ENCODE results near the gene GFY. TPM values are rescaled to one million over a fixed set of nuclear protein-coding genes. Genes with fewer than 3 reads are reported as not detected.
A peak's percentile ranks its signal among the peaks of the same experiment; 100 is the strongest.
"Not testable (repeated sequence)": the region's sequence is repeated elsewhere in the genome, so short reads cannot be mapped to it uniquely, and the experiment has no call there.

GFY gene
- total RNA-seq, 1 donor from 2014 or later: not detected

- no peak for ATAC-seq
Measured at GRCh38 chr19:49447485-49448431, 22.6 kb downstream of the GFY start.

- ATAC-seq: no peak
Measured at GRCh38 chr19:49448432-49448786, 23.2 kb downstream of the GFY start.

- no peak for ATAC-seq
Measured at GRCh38 chr19:49450405-49450804, 25.2 kb downstream of the GFY start.

GRCh38 chr19:49451430-49452181 lies 26.4 kb downstream of the GFY start, which contains the start of gene PIH1D1:
PIH1D1 (minus strand) TSS chr19:49451814; CDS start chr19:49451574, 240 bp downstream.
- peak; percentile 83 for ATAC-seq

DNA sequence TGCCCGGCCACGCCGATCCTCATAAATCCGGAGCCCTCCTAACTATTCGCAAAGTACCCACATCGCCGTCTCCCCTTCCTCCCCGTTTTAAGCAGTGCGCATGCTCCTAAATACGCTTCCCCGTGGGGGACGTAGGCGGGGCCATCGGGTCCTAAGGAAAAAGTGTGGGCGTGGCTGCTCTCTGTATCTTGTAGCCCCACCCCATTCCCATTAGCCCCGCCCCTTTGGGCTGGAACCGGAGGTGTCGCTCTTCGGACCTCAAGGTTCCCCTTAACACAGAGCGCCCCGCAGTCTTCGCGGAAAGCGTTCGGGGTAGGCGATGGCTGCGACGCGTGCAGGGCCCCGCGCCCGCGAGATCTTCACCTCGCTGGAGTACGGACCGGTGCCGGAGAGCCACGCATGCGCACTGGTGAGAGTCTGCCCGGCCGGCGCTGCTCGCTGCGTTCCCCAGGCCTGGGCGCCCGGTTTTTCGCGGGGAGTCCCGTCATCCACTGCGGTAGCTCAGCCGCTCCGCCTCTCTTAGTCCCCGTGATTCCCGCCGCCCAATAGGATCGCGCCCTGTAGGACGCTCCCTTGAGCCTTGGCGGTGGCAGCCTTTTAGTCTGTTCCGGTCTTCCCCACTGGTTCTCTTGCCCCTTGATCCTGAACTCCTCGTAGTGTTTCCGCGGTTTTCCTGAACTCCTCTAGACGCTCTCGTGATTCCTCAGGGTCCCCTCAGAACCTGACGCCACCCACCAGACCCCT lies 28.0 kb downstream of the GFY start, which contains the start of gene ALDH16A1:
ALDH16A1 (plus strand) TSS at position 213 of the 744 bp plus-strand sequence; CDS start at position 320, 107 bp downstream.
- peak; percentile 92 for ATAC-seq

GRCh38 chr19:49453757-49454240 lies 28.6 kb downstream of the GFY start:
- no peak for ATAC-seq

- ATAC-seq: no peak
Measured at GRCh38 chr19:49455773-49456172, 30.6 kb downstream of the GFY start.

- ATAC-seq: no peak
Measured at GRCh38 chr19:49456326-49456725, 31.1 kb downstream of the GFY start.

DNA sequence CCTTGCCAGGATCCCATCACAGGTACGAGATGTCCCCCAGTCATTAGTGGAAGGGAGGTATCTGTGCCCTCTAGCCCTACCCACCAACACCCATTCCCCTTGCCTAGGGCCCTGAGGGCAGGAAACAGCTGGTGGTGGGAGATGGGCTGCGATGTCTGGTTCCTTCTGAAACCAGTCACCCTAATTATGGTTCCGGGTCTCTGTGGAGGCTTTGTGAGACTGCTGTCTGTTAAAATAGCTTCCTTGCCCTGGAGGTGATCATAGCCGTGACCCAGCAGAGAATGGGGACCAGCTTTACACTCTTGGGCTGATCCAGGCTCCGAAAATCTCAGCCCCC lies 33.3 kb downstream of the GFY start:
- no peak for ATAC-seq

DNA sequence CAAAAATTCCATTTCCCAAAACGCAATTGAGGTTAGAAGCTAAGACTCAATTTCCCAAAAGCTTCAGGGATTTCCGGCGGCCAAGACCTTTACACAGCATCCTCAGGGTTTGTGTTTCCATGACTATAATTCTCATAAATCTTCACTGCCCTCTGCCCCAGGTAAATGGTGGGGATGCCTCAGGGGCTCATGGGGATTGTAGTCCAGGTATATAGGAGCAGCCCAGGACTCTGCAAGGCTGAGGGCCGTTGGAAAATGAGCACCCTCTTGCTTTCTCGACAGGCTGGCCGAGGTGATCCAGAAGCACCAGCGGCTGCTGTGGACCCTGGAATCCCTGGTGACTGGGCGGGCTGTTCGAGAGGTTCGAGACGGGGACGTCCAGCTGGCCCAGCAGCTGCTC lies 34.2 kb downstream of the GFY start:
- ATAC-seq: no peak

DNA sequence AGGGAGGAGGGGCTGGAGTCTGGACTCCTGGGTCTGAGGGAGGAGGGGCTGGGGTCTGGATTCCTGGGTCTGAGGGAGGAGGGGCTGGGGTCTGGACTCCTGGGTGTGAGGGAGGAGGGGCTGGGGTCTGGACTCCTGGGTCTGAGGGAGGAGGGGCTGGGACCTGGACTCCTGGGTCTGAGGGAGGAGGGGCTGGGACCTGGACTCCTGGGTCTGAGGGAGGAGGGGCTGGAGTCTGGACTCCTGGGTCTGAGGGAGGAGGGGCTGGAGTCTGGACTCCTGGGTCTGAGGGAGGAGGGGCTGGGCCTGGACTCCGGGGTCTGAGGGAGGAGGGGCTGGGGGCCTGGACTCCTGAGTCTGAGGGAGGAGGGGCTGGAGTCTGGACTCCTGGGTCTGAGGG lies 35.9 kb downstream of the GFY start:
- ATAC-seq: not testable (repeated sequence)

GRCh38 chr19:49461656-49462055 lies 36.5 kb downstream of the GFY start:
- ATAC-seq: no peak

DNA sequence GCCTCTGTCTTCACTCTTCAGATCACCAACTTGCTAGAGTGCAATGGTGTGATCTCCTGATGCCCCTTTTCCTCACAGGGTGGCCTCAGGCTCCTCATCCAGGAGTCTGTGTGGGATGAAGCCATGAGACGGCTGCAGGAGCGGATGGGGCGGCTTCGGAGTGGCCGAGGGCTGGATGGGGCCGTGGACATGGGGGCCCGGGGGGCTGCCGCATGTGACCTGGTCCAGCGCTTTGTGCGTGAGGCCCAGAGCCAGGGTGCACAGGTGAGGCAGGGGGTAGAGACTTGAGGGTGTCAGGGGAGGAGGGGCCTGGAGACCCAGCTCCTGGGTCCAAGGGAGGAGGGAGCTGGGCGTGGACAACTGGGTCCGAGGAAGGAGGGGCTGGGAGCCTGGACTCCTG lies 37.3 kb downstream of the GFY start:
- ATAC-seq: no peak

DNA sequence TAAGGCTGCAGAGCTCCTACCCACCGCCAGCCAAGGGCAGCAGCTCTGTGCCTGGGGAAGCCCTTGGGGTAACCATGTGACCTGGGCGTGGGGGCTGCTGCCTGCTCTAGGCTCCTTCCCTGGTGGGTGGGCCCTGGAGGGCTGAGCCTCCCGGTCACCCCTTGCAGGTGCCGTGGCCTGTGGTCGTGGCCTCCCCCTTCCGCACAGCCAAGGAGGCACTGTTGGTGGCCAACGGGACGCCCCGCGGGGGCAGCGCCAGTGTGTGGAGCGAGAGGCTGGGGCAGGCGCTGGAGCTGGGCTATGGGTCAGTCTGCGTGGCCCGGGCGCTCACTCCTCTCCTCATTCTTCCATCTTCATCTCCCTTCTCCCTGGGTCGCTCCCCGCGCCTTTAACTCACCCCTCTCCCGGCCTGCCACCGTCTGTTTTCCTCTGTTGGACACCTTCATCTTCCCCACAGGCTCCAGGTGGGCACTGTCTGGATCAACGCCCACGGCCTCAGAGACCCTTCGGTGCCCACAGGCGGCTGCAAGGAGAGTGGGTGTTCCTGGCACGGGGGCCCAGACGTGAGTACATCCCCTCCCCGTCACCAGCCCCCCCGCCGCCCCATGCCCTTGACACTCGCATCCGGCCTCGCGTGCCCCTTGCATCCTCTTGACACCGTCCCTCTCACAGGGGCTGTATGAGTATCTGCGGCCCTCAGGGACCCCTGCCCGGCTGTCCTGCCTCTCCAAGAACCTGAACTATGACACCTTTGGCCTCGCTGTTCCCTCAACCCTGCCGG lies 39.0 kb downstream of the GFY start:
- no peak for ATAC-seq

GRCh38 chr19:49465371-49465770 lies 40.2 kb downstream of the GFY start:
- no peak for ATAC-seq

DNA sequence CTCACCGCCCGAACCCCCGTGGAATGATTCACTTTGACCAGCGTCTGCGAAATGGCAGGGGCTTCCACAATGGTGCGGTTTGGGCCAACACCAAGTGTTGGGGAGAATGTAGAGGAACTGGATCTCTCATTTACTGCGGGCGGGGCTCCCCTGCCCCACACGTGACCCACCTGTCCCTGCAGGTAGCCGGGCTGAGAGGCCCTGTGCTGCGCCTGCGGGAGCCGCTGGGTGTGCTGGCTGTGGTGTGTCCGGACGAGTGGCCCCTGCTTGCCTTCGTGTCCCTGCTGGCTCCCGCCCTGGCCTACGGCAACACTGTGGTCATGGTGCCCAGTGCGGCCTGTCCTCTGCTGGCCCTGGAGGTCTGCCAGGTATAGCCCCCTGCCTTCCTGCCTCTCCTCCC lies 43.0 kb downstream of the GFY start:
- peak; percentile 88 for ATAC-seq

DNA sequence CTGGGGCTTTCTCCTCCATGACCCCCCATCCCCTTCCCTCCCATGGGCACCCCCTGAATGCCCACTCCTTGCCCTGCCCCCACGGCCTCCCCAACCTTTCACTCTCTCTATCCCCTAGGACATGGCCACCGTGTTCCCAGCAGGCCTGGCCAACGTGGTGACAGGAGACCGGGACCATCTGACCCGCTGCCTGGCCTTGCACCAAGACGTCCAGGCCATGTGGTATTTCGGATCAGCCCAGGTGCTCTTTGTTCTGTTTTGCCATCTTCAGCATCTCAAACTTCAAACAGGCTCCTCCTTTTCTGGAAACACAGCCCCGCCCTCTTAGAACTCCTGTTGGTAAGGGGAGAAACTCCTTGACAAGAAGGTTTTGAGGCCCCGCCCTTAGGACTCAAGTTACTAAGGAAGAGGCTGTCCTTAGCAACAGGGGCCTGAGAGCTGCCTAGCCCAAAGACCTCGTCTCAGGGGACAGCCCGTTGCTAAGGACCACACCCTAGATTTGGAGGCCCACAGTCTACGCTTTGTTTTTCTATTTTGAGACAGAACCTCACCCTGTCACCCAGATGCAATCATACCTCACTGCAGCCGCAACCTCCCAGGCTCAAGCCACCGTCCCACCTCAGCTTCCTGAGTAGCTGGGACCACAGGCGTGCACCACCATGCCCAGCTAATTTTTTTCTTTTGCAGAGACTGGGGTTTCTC lies 43.7 kb downstream of the GFY start:
- peak; percentile 78 for ATAC-seq

DNA sequence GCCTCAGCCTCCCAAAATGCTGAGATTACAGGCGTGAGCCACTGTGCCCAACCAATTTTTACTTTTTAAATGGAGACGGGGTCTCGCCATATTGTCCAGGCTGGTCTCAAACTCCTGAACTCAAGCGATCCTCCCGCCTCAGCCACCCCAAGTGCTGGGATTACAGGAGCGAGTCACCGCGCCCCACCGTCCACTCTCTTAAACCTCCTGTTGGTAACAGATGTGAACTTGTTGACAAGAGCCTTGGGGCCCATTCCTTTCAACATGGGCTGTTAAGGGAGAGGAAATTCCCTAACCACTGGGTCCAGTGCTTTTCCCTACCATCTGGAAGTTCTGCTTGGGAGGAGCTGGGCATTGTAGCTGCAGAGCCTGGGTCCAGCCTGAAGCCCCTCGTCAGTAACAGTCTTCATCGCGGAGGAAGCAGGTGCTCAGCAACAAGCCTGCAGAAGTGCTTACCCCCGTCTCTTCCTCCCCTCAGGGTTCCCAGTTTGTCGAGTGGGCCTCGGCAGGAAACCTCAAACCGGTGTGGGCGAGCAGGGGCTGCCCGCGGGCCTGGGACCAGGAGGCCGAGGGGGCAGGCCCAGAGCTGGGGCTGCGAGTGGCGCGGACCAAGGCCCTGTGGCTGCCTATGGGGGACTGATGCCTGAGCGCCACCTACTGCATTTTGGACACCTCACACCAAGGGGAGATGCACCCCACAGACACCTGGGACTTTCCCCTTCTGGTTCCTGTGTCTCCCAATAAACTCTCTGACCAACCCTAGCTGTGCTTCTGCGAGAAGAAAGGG lies 44.8 kb downstream of the GFY start:
- ATAC-seq: peak; percentile 5

DNA sequence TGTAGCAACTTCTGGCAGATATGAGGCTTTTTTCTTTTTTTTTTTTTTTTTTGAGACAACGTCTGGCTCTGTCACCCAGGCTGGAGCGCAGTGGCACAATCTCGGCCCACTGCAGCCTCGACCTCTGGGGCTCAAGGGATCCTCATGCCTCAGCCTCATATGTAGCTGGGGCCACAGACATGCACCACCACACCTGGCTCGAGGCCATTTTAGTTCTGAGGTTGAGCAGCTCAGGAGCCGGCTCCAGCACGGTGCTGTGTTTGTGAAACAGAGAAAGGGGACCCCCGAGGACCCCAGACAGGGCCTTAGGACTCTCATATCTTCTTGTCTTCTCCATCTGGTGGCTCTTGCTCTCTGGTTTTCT lies 45.4 kb downstream of the GFY start:
- ATAC-seq: no peak

DNA sequence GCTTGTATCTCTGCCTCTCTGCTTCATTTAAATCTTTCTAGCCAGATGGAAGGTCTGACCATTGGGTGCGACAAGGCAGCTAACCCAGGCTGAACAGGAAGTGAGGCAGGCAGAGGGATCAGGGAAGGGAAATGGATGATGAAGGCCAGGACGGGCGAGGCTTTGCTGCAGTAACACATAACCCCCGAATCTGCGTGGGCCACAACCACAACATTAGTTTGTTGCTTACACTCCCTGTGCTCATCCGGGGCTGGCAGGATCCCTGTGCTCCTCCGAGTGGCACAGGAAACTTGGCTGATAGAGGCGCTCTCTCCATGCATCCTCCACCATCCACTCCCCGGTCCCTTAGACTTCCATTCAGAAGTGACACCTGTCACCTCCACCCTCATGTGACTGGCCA lies 47.7 kb downstream of the GFY start:
- ATAC-seq: no peak

GRCh38 chr19:49473501-49473867 lies 48.3 kb downstream of the GFY start:
- ATAC-seq: not testable (repeated sequence)
